RKO (cell line): ENCODE measurements around the gene SPOCK1.
"Not testable (repeated sequence)": the region's sequence is repeated elsewhere in the genome, so short reads cannot be mapped to it uniquely, and the experiment has no call there.

ENCODE experiments used
- DNase-seq: peaks from one replicate; pipeline ENCODE4 v3.0.0-alpha.2; 2016; ENCODE audit warnings: low spot score

The SPOCK1 gene

GRCh38 chr5:137016783-137017324 lies 482.3 kb downstream of the SPOCK1 start:
- DNase-seq: peak; percentile 1

- DNase-seq: no peak
Observed at GRCh38 chr5:137015540-137016116, 483.5 kb downstream of the SPOCK1 start.

- DNase-seq: no peak
Observed at GRCh38 chr5:137014731-137015130, 484.4 kb downstream of the SPOCK1 start.

- DNase-seq: no peak
Observed at GRCh38 chr5:137010226-137010625, 488.9 kb downstream of the SPOCK1 start.

DNA sequence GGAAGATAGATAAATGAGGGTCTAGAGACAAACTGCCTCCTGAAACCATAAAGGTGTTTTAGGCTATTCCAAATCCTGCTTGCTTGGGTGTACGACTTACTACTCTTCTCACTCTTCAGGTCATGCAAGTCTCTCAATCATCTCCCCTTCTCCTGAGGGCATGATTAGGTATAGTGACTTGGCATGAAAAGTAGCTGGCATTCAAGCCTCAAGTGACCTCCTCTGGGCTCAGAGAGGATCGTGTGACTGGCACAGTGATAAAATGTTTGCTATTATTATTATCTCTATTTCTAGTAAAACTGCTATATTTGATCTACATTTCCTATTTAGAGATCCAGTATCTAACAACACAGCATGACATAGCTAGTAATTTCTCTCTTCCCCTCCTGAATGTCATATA lies 494.8 kb downstream of the SPOCK1 start:
- DNase-seq: no peak

GRCh38 chr5:137001026-137001569 lies 498.0 kb downstream of the SPOCK1 start:
- no peak for DNase-seq

GRCh38 chr5:136999787-137000186 lies 499.3 kb downstream of the SPOCK1 start:
- no peak for DNase-seq

GRCh38 chr5:136998854-136999357 lies 500.2 kb downstream of the SPOCK1 start:
- no peak for DNase-seq

DNA sequence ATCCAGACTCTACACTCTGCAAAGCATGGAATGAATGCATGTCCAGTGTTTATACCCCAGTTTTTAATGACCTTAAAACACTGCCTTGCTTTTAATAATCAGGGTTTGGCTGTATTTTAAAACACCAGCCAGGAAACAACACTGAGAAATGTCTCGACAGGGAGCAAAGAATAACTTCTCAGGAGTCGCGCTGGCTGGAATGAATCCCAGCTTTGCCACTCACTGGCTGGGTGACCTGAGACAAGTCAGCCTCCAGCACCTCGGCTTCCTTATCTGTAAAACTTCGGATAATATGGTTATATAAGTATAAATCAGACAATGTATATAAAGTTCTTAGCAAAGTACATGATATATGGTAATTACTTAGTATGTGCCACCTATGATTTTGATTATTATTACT lies 505.0 kb downstream of the SPOCK1 start:
- no peak for DNase-seq

GRCh38 chr5:136992796-136993489 lies 506.2 kb downstream of the SPOCK1 start:
- no peak for DNase-seq

- DNase-seq: no peak
Observed at GRCh38 chr5:136985785-136986475, 513.2 kb downstream of the SPOCK1 start.

GRCh38 chr5:136984772-136985446 lies 514.2 kb downstream of the SPOCK1 start:
- DNase-seq: no peak

DNA sequence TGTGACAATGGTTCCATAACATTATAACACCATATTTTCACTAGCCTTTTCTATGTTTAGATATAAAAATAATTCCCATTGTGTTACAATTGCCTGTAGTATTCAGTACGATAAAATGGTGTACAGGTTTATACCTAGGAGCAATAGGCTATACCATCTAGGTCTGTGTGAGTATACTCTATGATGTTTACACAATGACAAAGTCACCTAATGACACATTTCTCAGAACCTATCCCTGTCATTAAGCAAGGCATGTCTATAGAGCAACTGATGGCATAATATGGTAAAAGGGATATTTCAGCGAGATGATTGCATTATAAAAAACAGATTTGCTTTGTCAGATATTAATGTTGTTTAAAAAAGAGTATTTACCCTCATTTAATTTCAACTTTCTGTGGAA lies 517.2 kb downstream of the SPOCK1 start:
- DNase-seq: no peak

DNA sequence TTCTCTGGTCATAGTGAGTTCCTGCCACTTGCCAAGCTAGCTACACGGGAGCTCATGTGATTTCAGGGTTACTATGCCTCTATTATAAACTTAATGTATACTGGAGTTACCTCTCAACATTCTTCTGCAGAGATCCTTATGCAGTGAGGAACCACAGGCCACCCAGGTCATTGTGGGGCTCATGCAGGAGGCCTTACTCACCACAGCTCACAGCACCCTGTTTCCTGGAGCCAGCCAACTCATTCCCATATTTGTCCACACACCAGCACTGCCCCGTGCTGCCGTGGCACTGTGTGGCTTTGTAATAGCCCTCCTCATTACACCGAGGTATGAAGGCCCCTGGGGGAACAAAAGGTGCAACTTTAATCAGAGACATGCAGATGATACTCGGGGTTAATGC lies 520.0 kb downstream of the SPOCK1 start:
- DNase-seq: no peak

- DNase-seq: no peak
Observed at GRCh38 chr5:136963504-136963903, 535.6 kb downstream of the SPOCK1 start.

- DNase-seq: no peak
Observed at GRCh38 chr5:136957428-136957827, 541.7 kb downstream of the SPOCK1 start.

GRCh38 chr5:136954142-136954541 lies 545.0 kb downstream of the SPOCK1 start:
- DNase-seq: not testable (repeated sequence)

GRCh38 chr5:136953346-136954069 lies 545.6 kb downstream of the SPOCK1 start:
- DNase-seq: not testable (repeated sequence)

- DNase-seq: no peak
Observed at GRCh38 chr5:136927571-136927970, 571.6 kb downstream of the SPOCK1 start.

DNA sequence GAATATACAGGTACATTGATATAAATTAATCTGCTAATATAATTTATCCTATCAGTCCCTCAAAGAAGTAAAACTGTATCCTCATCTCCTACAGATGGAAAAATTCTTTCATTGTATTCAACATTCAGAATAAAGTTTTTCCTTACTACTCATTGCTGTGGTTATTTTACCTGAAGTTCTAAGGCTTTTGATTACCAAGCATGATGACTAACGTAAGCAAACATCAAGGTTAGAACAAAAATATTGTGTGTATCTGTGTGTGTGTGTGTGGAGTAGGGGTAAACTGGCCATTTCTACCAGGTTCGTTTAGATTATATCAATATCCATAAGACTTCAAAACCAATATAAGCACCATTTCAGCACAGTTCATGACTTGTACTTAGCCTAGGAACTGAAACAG lies 573.1 kb downstream of the SPOCK1 start:
- no peak for DNase-seq
